NCI-H2029 (cell line): ENCODE measurements around the gene MYO3B.
A peak's percentile ranks its signal among the peaks of the same experiment; 100 is the strongest.

Source experiments
- DNase-seq: peaks from one replicate; lab custom pipeline; 2025; lab: John Stamatoyannopoulos, UW

MYO3B gene

DNA sequence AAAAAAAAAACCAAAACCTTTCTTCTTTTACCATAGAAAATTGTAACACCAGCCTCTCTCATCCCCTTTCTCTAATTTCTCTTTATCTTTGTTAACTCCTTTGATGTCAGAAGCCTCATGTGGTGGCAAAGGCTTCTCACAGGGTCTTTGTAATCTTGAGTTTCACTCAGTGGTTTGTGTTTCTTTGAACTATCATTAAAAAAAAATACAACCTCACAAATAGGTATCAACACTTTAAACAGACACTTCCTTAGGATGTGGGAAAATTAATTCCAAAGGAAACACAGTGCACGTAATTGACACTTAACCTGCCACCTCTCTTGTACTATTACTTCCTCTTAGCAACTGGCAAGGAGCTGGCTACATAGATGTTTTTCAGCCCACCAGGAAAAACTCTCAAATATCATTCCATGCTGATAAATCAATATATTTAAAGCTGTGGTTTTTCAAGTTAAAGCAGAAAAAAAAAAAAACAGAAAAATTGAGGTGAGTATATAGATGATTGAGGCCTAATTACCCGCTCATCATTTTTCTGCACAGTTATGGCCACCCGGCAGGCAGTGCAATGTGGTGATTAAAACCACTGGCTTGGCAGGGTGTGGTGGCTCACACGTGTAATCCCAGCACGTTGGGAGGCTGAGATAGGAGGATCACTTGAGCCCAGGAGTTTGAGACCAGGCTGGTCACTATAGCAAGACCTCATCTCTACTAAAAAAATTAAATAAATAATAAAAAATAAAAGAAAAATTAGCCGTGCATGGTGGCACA lies 193.5 kb downstream of the MYO3B start:
- no peak for DNase-seq

DNA sequence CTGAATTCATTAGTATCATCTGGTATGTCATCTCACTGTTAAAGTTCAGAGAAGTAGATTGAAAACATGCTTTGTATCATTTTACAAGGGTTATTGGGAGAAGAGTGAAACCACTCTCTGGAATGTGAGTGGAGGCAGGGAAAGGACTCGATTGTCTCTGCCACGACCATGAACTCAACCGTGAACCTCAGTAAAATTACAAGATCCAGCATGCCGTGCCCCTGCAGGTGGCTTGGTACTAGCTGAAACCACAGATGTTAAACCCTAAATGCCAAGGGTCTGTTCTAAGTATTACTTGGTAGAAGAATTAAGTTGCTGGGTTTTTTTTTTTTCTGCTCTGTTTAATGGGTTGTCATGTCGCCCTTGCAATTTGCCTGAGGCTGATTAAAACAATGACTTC lies 197.2 kb downstream of the MYO3B start:
- DNase-seq: no peak

DNA sequence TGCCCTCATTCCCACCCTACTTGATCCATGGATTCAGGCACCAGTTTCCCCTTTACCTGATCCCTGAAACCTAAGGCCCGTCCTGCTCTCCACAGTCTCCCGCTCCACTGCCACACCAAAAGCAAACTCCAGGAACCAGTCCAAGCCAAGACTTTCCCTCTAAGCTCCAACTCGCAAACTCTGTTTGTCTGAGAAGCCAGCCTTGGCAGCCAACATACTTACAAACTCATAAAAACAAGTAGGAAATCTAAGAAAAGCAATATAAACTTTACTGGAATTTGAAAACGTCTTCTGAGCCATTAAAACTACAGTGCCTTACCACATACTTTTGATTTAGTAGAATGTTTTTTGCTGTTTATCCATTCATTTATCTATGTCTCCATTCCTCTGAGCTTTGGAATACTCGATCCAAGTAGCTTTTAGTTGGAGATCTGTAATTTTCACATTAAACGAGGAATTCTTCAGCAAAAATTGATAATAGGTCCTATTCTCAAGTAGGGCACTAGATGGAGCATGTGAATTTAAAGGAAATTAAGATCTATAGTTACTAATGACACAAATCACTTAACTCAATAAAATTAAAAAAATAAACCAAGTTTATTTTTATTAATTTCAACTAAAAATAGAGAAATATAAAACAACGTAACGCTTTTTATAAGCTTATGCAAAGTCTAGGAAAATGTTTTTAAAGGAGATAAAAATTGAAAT lies 199.7 kb downstream of the MYO3B start:
- no peak for DNase-seq

DNA sequence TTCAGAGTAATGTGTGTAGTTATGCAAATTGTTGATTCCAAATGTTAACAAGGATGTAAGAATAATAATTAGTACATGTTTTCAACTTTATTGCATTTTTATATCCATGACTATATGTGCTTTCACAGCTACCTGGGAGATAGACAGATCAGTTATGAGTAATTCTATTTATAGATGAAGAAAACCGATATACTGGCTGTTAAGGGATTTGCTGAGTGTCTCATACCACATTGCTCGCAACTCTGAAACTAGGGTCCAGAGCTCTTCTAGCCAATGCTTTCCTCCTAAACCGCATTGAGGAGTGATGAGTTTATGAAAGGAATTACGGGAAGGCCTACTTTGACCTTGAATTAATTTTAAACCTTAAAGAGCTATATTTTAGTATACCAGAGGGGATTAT lies 202.3 kb downstream of the MYO3B start:
- DNase-seq: no peak

DNA sequence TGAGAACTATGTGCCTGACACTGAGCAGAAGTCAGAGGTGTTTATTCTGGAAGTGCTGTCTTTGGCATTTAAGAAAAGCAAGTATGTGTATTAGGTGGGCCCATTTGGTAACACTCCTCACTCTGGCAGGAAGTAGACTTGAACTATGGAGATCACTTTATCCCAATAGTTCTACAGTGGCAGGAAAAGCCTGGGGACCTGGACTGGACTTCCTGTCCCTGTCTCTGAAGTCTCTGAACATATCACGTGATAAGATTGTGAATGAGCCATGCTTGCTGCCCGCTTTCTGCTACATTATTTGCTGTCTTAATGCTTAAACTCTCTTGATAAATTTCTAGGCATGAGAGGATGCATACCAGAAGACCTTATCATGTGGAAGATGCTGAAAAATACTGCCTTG lies 203.7 kb downstream of the MYO3B start:
- no peak for DNase-seq

DNA sequence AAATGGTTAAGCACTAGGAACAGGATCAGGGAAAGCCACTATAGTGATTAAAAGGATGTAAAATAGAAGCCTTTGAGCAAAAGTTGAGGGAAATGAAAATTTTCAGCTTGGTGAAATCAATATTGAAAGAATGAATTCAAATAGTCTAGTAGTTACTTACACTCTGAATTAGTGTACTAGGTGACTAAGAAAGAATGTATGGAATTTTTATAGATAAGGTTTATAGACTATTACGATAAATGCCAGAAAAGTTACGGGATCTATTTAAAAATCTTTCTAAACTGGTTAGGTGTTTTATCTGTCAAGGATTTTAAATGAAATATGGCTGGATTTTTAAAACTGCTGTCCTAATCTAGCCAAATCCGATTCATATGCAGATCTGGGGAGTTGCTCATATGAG lies 208.6 kb downstream of the MYO3B start:
- DNase-seq: no peak

DNA sequence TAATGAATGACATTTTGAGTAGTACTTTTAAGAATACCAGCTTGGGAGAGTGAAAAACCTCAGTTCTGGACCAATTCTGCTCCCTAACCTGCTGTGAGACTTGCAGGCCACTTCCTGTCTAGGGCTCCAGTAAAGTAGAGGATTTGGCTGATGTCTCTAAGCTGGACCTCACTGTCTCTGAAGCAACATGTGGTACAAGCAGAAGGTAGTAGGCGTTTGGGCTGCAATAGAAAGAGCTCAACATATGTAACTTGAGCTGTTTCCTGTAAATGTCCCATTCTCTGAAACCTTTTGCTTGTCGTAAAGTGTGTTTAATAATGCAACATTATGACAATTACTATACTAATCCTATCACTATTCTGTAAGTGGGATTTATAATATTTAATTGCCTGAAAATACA lies 213.1 kb downstream of the MYO3B start:
- no peak for DNase-seq

DNA sequence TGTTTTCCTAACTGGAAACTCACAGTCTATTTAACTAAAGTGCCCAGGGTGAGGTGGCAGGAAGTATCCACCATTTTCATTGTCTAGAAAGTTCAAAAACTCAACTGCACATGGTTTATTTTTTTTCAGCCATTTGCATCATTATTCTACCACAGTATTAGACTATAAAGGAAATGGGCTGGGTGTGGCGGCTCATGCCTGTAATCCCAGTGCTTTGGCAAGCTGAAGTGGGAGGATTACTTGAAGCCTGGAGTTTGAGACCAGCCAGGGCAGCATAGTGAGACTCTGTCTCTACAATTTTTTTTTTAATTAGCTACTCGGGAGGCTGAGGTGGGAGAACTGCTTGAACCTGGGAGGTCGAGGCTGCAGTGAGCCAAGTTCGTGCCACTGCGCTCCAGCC lies 213.8 kb downstream of the MYO3B start:
- no peak for DNase-seq

DNA sequence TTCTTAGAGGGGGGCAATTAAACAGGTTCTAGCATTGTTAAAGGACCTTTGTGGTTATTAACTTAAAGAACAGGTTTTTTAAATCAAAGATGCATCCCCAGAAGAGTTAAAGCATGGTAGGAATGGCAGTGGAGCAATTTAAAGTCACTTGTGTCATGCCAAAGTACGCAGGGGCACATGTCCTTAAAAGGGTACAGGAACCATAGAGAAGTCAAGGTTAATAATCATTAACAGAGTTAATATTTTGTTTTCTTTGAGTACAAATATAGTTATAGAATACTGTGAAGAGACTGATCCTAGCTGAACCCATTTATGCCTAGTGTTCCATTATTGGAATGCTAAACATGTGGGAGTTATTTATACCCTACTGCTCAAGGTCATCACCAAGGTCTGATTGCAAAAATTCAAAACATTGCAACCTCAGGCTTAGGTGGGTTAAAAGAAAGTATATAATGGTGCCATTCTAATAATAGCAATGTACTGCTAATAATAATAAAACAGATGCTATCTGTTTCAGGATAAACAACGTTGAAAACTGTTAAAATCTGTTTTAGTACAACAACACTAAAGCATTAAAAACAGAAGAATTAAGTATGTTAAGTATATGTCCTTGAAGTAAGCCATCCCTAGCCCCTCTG lies 216.0 kb downstream of the MYO3B start:
- no peak for DNase-seq

DNA sequence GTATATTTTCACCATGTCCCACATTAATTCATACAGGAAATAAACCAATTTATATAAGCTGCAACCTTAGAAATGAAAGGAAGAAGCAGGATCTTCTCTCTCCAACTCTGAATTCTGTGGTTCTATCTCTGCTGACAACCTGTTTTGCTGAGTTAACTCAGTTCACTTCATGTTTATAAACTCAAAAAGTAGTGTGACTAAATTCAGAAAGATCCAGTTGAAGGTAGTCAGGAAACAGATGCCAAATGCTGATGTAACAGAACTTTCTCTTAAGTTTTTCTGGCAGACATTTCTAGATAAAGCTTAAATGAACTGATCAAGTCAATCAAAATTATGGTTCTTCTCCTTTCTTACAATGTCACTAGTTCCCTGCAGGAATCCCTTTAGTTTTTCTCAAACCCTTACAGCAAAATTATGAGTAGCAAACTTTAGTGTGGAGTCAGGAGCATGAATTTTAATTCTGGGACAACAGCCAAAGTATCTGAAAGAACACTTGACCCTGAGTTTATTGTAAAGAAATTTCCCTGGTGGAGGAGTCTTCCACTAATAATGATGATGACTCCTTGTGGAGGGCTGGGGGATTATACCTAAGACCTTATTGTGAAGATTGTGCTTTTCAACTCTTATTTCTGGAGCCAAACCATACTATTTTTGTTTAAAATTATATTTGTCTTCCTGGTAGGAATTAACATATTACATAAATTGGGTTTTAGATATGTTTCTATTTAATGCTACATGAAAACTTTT lies 216.9 kb downstream of the MYO3B start:
- no peak for DNase-seq

DNA sequence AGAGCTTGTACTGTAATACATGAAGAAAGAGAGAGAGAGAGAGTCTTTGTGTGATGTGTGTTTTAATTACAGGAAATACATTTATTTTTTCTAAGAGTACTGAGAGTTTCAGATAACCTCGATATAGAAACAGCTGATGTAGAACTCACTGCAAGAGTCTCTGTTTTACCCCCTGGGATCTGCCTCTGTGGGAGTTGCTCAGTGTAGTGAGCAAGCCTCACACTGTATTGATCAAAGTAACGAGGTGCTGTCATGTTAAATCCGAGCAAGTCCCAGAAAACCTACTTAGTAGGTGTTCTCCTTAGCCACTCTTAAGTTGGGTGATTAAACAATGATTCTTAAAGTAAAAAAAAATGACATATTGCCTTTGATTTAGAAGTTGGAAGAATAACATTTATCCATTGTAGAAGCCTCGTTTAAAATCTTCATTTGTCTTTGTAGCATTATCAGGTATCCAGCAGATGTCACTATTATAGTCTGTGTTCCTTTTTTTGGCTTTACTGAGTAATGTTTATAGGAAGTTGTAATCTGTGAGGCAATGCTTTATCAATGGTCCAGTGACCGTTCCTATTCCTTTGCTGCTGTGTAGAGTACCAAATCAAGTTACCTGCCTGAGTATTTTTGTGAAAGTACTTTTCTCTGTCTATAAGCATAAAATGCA lies 219.0 kb downstream of the MYO3B start:
- no peak for DNase-seq

DNA sequence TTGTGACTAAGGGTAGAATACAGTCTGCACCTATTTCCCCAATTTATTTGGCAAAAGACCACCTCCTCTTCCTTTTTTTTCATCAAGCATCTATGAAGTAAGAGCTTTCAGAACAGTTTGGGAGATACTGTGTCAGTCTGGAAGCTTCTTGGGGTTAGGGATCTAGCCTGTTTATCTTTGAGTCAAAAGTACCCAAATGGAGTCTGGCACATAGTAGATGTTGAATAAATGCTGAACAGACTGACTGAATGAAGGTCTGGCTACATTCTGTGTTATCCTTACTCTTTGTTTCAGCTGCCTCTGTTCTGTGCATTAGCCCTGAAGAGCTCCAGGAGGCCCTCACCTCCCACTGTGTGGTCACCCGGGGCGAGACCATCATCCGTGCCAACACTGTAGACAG lies 223.2 kb downstream of the MYO3B start:
- no peak for DNase-seq

DNA sequence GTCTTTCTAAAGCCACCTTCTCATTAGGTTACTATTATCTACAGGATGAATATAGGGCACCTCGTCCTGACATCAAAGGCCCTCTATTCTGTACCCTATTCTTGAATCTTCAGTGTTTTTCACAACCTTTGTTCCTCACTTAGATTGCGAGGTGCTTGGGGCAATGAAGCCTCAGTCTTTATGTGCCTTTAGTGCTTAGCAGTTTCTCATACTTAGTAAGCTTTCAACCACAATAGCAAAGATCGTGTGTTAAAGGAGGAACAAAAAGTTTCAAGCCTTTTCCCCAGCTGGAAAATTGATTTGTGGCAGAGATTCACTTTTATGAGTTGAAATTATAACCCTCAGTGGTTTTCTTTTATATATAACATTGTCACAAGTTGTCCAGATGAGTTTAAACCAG lies 226.9 kb downstream of the MYO3B start:
- no peak for DNase-seq

DNA sequence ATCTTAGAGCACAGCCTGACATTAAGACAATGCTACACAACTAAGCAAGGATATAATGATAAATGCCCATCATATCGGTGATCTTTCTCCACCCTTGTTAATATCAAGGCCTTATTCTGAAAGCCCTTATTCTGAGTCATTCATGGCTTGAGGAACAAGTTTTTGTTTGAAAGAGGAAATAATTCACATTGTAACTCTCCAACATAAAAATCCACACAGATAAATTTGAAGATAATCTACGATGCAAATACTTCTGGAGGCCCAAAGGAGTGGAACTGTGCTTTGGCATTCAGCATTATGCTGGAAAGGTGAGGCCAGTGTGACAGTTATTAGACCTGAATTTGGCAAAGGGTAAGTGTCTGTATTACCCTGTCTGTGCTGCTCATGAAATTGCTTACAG lies 227.4 kb downstream of the MYO3B start:
- no peak for DNase-seq

DNA sequence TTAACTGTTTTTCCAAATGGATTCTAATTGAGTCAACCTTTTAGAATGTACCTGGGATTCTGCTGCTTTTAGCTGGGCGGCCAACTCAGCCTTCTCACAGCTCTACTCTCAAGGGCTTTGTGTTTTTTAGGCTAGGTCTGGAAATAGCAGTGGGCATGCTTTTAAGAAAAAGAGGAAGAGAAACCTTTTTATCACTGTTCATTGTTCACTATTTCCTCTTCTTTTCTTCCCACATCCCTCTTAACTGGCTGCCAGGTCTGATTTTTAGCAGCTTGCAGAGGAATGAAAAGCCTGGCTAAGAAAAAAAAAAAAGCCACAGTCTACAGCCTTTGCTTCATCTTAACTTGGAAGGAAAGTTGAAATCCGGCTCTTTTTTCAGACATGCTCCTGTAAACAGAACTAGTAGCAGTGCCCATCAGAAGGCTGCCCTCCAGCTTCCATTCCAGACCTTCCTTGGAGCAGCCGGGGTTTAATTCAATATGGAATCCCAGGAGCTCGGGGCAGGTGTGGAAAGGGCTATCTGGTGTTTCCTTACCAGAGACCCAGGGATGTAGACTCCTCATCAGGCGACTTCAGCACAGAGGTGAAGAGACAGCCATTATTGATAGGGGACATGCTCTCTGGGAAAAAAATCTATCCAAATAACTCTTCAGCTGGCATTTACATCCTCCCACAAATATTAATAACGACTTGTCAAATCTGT lies 230.7 kb downstream of the MYO3B start:
- DNase-seq: no peak

DNA sequence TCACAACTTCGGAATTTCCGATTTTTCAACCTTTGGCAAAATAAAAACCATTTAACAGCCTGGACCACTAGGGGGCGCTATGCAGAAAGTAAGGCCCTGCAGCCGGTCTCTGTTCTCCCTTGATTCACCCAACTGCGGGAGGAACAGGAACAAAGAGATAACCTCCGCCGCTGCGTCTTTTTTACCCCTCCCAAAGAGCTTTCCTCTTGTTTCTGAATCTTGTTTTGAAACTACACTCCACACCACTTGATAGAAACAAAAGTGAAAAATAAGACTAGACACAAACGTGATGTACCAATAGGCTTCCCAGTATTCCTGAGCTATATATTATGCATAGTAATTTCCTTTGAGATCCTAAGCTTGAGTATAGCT lies 231.2 kb downstream of the MYO3B start:
- DNase-seq: peak; percentile 50

DNA sequence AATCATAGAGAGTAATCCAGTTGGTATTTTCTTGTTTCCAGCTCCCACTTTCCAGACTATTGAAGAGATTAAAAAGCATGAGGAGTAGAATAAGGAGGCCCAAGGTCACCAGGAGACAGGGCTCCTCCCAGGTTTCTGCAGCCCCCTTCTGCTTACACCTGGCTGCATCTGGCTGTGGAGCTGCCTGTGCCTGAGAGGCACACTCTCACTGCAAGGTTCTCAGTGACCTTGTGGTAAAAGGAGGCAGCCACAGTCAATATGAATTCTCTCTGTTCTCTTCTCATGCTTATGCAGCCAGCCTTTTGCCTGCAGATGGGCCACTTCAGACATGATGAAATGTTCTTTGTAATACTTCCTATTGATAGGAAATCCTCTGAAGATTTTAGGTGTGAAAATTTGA lies 233.7 kb downstream of the MYO3B start:
- DNase-seq: no peak

DNA sequence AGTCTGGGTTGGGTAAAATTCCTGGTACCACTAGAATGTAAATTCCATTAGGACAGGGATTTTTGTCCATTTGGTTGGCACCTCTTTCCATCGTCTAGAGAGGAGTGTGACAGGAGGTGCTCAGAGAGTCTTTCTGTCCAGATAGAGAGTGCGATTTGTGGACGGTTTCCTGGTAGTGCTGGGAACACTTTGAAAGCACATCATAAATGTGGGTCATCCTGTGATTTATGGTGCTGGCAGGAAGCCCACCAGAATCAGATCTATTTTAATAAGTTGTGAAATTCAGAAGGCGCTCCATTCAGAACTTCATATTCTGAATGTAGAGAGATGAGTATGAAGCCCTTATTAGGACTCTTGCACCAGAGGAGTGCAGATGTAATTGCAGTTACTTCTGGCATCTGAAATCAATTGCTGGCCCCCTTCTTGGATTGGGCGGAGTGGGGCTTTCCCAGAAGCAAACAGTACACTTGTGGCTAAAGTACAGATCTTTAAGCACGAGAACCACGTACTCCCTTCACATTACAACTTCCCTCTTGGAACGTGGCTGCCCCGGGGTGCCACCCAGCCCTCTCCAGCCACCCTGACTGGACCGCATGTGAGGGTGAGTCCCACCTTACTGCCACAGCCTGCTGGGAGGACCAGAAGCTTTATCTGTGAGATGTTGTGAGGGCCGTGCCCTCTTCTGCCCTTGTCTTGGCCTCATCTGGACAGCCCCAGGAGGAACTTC lies 243.2 kb downstream of the MYO3B start:
- DNase-seq: no peak

DNA sequence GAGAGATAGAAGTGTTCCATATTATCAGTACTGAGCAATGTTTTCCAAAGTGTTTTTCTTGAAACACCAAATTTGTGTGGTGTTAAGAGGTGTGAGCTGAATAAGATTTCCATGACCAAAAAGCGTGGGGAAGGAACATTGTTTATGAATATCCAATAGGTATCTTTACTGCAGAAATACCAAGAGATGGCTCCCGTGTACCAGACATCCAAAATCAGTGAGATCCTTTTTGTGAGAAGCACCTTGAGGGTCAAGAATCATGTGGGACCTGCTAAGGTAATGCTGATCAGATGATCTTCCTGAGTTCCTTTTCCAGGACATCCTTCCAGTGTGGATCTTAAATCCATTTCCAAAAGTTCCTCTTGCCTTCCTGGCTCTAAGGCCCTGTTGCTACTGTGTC lies 246.0 kb downstream of the MYO3B start:
- DNase-seq: no peak

DNA sequence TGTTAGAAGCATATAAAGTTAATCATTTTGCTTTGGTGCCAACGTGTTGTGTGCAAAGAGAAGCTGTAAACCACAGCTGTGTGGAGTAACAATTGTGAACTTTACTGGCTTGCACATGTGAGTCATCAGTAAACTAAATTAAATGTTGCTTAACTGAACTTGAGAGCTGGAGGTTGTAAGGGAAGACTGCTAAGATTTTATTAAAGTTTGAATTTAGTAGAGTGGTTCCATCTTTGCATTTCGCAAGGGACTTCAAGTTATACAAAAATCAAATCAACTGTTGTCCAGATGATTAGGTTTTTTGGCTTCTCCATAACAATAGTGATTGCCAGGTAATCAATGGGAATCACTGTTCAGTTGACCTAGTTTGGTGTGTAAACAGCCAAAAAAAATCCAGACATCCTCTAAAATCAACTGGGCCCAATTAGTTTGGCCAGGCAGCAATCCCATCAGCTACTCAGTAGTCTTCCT lies 247.4 kb downstream of the MYO3B start:
- DNase-seq: no peak

DNA sequence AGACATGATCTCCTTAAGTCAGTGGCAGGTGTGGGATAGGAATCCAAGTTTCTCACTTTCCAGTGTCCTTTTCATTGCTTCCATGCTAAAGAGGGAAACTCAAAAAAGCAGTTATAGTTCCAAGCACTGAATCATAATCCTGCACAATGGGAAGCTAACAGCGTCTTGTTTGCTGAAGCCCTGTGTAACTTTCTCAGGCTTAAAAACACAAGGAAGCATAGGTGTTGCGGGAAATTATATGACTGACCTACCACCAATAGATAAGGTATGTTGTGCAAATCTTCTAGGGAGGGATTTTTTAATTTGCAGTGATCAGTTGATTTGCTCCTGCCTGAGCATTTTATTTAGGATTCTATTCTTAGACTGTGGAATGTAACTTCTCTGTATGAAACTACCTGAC lies 250.9 kb downstream of the MYO3B start:
- no peak for DNase-seq
